ENCODE measurements around the gene MEF2D.

The MEF2D gene

GRCh38 chr1:156538711-156539440 lies 38.3 kb upstream of the MEF2D start:
- Histone ChIP-seq H3K4me3 (ENCODE audit: low read depth in 1 of 5, low read length in 5 of 5) (no peak overlapping the region), H3K9me3 (ENCODE audit: control insufficient read depth in 5 of 5, low read length in 5 of 5) (no peaks in the 10 kb centered on the region), H3K4me1 (ENCODE audit: control insufficient read depth in 5 of 5, insufficient read depth in 5 of 5, low read length in 5 of 5) (peaks cover 0 to 19% (median 3%) of the 10 kb centered on the region in 5 donors), H3K27ac (ENCODE audit: low read depth, low read length) (no peak overlapping the region), H3K9ac (ENCODE audit: low read length in 5 of 5) (no peak overlapping the region), H3K27me3 (ENCODE audit: control insufficient read depth in 5 of 5, insufficient read depth in 4 of 5, low read length in 5 of 5) (no peaks in the 10 kb centered on the region), H3K36me3 (ENCODE audit: control insufficient read depth in 5 of 5, insufficient read depth in 5 of 5, low read length in 5 of 5) (no peaks in the 10 kb centered on the region)

- H3K27me3 ChIP-seq (ENCODE audit: control insufficient read depth in 5 of 5, insufficient read depth in 4 of 5, low read length in 5 of 5): no peaks in the 10 kb centered on the region
- no peak overlapping the region for H3K27ac ChIP-seq (ENCODE audit: low read depth, low read length)
- H3K9ac ChIP-seq (ENCODE audit: low read length in 5 of 5): no peak overlapping the region
- no peaks in the 10 kb centered on the region for H3K9me3 ChIP-seq (ENCODE audit: control insufficient read depth in 5 of 5, low read length in 5 of 5)
- H3K36me3 ChIP-seq (ENCODE audit: control insufficient read depth in 5 of 5, insufficient read depth in 5 of 5, low read length in 5 of 5): no peaks in the 10 kb centered on the region
- H3K4me1 ChIP-seq (ENCODE audit: control insufficient read depth in 5 of 5, insufficient read depth in 5 of 5, low read length in 5 of 5): peaks cover 0 to 19% (median 3%) of the 10 kb centered on the region in 5 donors
- no peak overlapping the region for H3K4me3 ChIP-seq (ENCODE audit: low read depth in 1 of 5, low read length in 5 of 5)
These were observed 36.5 kb upstream of the MEF2D start for GRCh38 chr1:156537027-156537426.

- no peak overlapping the region for H3K27ac ChIP-seq (ENCODE audit: low read depth, low read length)
- no peak overlapping the region for H3K4me3 ChIP-seq (ENCODE audit: low read depth in 1 of 5, low read length in 5 of 5)
- peaks cover 0 to 5% (median 0%) of the 10 kb centered on the region in 5 donors for H3K4me1 ChIP-seq (ENCODE audit: control insufficient read depth in 5 of 5, insufficient read depth in 5 of 5, low read length in 5 of 5)
- H3K9me3 ChIP-seq (ENCODE audit: control insufficient read depth in 5 of 5, low read length in 5 of 5): no peaks in the 10 kb centered on the region
- H3K27me3 ChIP-seq (ENCODE audit: control insufficient read depth in 5 of 5, insufficient read depth in 4 of 5, low read length in 5 of 5): no peaks in the 10 kb centered on the region
- no peak overlapping the region for H3K9ac ChIP-seq (ENCODE audit: low read length in 5 of 5)
- no peaks in the 10 kb centered on the region for H3K36me3 ChIP-seq (ENCODE audit: control insufficient read depth in 5 of 5, insufficient read depth in 5 of 5, low read length in 5 of 5)
These were observed 34.0 kb upstream of the MEF2D start for GRCh38 chr1:156534424-156535060.

- no peak overlapping the region for H3K4me3 ChIP-seq (ENCODE audit: low read depth in 1 of 5, low read length in 5 of 5)
- no peak overlapping the region for H3K9ac ChIP-seq (ENCODE audit: low read length in 5 of 5)
- no peaks in the 10 kb centered on the region for H3K27me3 ChIP-seq (ENCODE audit: control insufficient read depth in 5 of 5, insufficient read depth in 4 of 5, low read length in 5 of 5)
- no peak overlapping the region for H3K27ac ChIP-seq (ENCODE audit: low read depth, low read length)
- H3K36me3 ChIP-seq (ENCODE audit: control insufficient read depth in 5 of 5, insufficient read depth in 5 of 5, low read length in 5 of 5): no peaks in the 10 kb centered on the region
- no peaks in the 10 kb centered on the region for H3K9me3 ChIP-seq (ENCODE audit: control insufficient read depth in 5 of 5, low read length in 5 of 5)
- H3K4me1 ChIP-seq (ENCODE audit: control insufficient read depth in 5 of 5, insufficient read depth in 5 of 5, low read length in 5 of 5): no peaks in the 10 kb centered on the region
These were observed 33.1 kb upstream of the MEF2D start for GRCh38 chr1:156533568-156534220.

GRCh38 chr1:156532374-156532773 lies 31.8 kb upstream of the MEF2D start:
- Histone ChIP-seq H3K9me3 (ENCODE audit: control insufficient read depth in 5 of 5, low read length in 5 of 5) (no peaks in the 10 kb centered on the region), H3K9ac (ENCODE audit: low read length in 5 of 5) (no peak overlapping the region), H3K4me3 (ENCODE audit: low read depth in 1 of 5, low read length in 5 of 5) (no peak overlapping the region), H3K36me3 (ENCODE audit: control insufficient read depth in 5 of 5, insufficient read depth in 5 of 5, low read length in 5 of 5) (no peaks in the 10 kb centered on the region), H3K27ac (ENCODE audit: low read depth, low read length) (no peak overlapping the region), H3K27me3 (ENCODE audit: control insufficient read depth in 5 of 5, insufficient read depth in 4 of 5, low read length in 5 of 5) (no peaks in the 10 kb centered on the region), H3K4me1 (ENCODE audit: control insufficient read depth in 5 of 5, insufficient read depth in 5 of 5, low read length in 5 of 5) (no peaks in the 10 kb centered on the region)

- Histone ChIP-seq H3K27ac (ENCODE audit: low read depth, low read length) (no peak overlapping the region), H3K27me3 (ENCODE audit: control insufficient read depth in 5 of 5, insufficient read depth in 4 of 5, low read length in 5 of 5) (no peaks in the 10 kb centered on the region), H3K9me3 (ENCODE audit: control insufficient read depth in 5 of 5, low read length in 5 of 5) (no peaks in the 10 kb centered on the region), H3K36me3 (ENCODE audit: control insufficient read depth in 5 of 5, insufficient read depth in 5 of 5, low read length in 5 of 5) (no peaks in the 10 kb centered on the region), H3K9ac (ENCODE audit: low read length in 5 of 5) (no peak overlapping the region), H3K4me3 (ENCODE audit: low read depth in 1 of 5, low read length in 5 of 5) (no peak overlapping the region), H3K4me1 (ENCODE audit: control insufficient read depth in 5 of 5, insufficient read depth in 5 of 5, low read length in 5 of 5) (peaks cover 0 to 9% (median 0%) of the 10 kb centered on the region in 5 donors)
These were observed 29.4 kb upstream of the MEF2D start for GRCh38 chr1:156530006-156530405.

- peaks cover 0 to 18% (median 0%) of the 10 kb centered on the region in 5 donors for H3K4me1 ChIP-seq (ENCODE audit: control insufficient read depth in 5 of 5, insufficient read depth in 5 of 5, low read length in 5 of 5)
These were observed 28.4 kb upstream of the MEF2D start for GRCh38 chr1:156528875-156529425.

GRCh38 chr1:156528231-156528630 lies 27.7 kb upstream of the MEF2D start:
- no peak overlapping the region for H3K4me3 ChIP-seq (ENCODE audit: low read depth in 1 of 5, low read length in 5 of 5)
- no peaks in the 10 kb centered on the region for H3K9me3 ChIP-seq (ENCODE audit: control insufficient read depth in 5 of 5, low read length in 5 of 5)
- H3K27me3 ChIP-seq (ENCODE audit: control insufficient read depth in 5 of 5, insufficient read depth in 4 of 5, low read length in 5 of 5): no peaks in the 10 kb centered on the region
- no peaks in the 10 kb centered on the region for H3K36me3 ChIP-seq (ENCODE audit: control insufficient read depth in 5 of 5, insufficient read depth in 5 of 5, low read length in 5 of 5)
- peaks cover 0 to 18% (median 0%) of the 10 kb centered on the region in 5 donors for H3K4me1 ChIP-seq (ENCODE audit: control insufficient read depth in 5 of 5, insufficient read depth in 5 of 5, low read length in 5 of 5)
- no peak overlapping the region for H3K9ac ChIP-seq (ENCODE audit: low read length in 5 of 5)
- H3K27ac ChIP-seq (ENCODE audit: low read depth, low read length): no peak overlapping the region

More at GRCh38 chr1:156528875-156529425, 28.4 kb upstream of the MEF2D start:
- Histone ChIP-seq H3K36me3 (ENCODE audit: control insufficient read depth in 5 of 5, insufficient read depth in 5 of 5, low read length in 5 of 5) (no peaks in the 10 kb centered on the region), H3K9ac (ENCODE audit: low read length in 5 of 5) (no peak overlapping the region), H3K4me3 (ENCODE audit: low read depth in 1 of 5, low read length in 5 of 5) (no peak overlapping the region), H3K27ac (ENCODE audit: low read depth, low read length) (no peak overlapping the region), H3K27me3 (ENCODE audit: control insufficient read depth in 5 of 5, insufficient read depth in 4 of 5, low read length in 5 of 5) (no peaks in the 10 kb centered on the region), H3K9me3 (ENCODE audit: control insufficient read depth in 5 of 5, low read length in 5 of 5) (no peaks in the 10 kb centered on the region)

GRCh38 chr1:156527584-156527983 lies 27.0 kb upstream of the MEF2D start:
- Histone ChIP-seq H3K4me1 (ENCODE audit: control insufficient read depth in 5 of 5, insufficient read depth in 5 of 5, low read length in 5 of 5) (peaks cover 0 to 18% (median 0%) of the 10 kb centered on the region in 5 donors), H3K9ac (ENCODE audit: low read length in 5 of 5) (no peak overlapping the region), H3K36me3 (ENCODE audit: control insufficient read depth in 5 of 5, insufficient read depth in 5 of 5, low read length in 5 of 5) (no peaks in the 10 kb centered on the region), H3K27ac (ENCODE audit: low read depth, low read length) (no peak overlapping the region), H3K9me3 (ENCODE audit: control insufficient read depth in 5 of 5, low read length in 5 of 5) (no peaks in the 10 kb centered on the region), H3K4me3 (ENCODE audit: low read depth in 1 of 5, low read length in 5 of 5) (no peak overlapping the region), H3K27me3 (ENCODE audit: control insufficient read depth in 5 of 5, insufficient read depth in 4 of 5, low read length in 5 of 5) (no peaks in the 10 kb centered on the region)

Measured in subcutaneous abdominal adipose tissue (tissue), 5 donors.